Mesendoderm (in vitro differentiated cells): ENCODE results near the gene TMEM45B.

Source experiments
- DNase-seq: peaks from one replicate; pipeline ENCODE4 v3.0.0; 2013
- H2AK5ac ChIP-seq: 2 replicates; pipeline ENCODE4 v1.6.1; 2013; ENCODE audit warnings: low read length, inconsistent platforms
- H2BK120ac ChIP-seq: 2 replicates; pipeline ENCODE4 v1.6.1; 2013; ENCODE audit warnings: low read depth, mild to moderate bottlenecking, low read length, moderate library complexity, mixed read lengths
- H2BK15ac ChIP-seq: replicated peaks from 2 replicates; pipeline ENCODE4 v1.6.1; 2013; ENCODE audit warnings: low read depth, mild to moderate bottlenecking, moderate library complexity
- H2BK5ac ChIP-seq: 2 replicates; pipeline ENCODE4 v1.6.1; 2013; ENCODE audit warnings: low read length, inconsistent platforms
- H3K18ac ChIP-seq: 2 replicates; pipeline ENCODE4 v1.6.1; 2013; ENCODE audit warnings: mild to moderate bottlenecking, low read length, mixed read lengths
- H3K23ac ChIP-seq: one replicate; pipeline ENCODE4 v1.6.1; 2013; ENCODE audit warnings: low read length
- H3K27ac ChIP-seq: 2 replicates; pipeline ENCODE4 v1.5.1; 2013; ENCODE audit warnings: low read depth, mild to moderate bottlenecking, inconsistent platforms, low read length, moderate library complexity
- H3K27me3 ChIP-seq: 2 replicates; pipeline ENCODE4 v1.6.1; 2013; ENCODE audit warnings: low read length, control low read depth, mild to moderate bottlenecking, inconsistent platforms; ENCODE audit not compliant: insufficient read depth, poor library complexity
- H3K36me3 ChIP-seq: 2 replicates; pipeline ENCODE4 v1.6.1; 2013; ENCODE audit warnings: low read length, inconsistent platforms; ENCODE audit not compliant: control insufficient read depth, insufficient read depth
- H3K4ac ChIP-seq: one replicate; pipeline ENCODE4 v1.6.1; 2013; ENCODE audit warnings: low read depth, mild to moderate bottlenecking, low read length, moderate library complexity
- H3K4me1 ChIP-seq: 2 replicates; pipeline ENCODE4 v1.6.1; 2013; ENCODE audit warnings: low read depth, low read length, inconsistent platforms; ENCODE audit not compliant: control insufficient read depth
- H3K4me2 ChIP-seq: 2 replicates; pipeline ENCODE4 v1.6.1; 2013; ENCODE audit warnings: low read length
- H3K4me3 ChIP-seq: 2 replicates; pipeline ENCODE4 v1.5.1; 2013; ENCODE audit warnings: mild to moderate bottlenecking, low read length
- H3K56ac ChIP-seq: one replicate; pipeline ENCODE4 v1.6.1; 2013; ENCODE audit warnings: low read length
- H3K79me1 ChIP-seq: 2 replicates; pipeline ENCODE4 v1.6.1; 2013; ENCODE audit warnings: low read length, inconsistent platforms
- H3K79me2 ChIP-seq: 2 replicates; pipeline ENCODE4 v1.6.1; 2013; ENCODE audit warnings: mild to moderate bottlenecking, low read length; ENCODE audit not compliant: control insufficient read depth, insufficient read depth
- H3K9ac ChIP-seq: 2 replicates; pipeline ENCODE4 v1.6.1; 2013; ENCODE audit warnings: low read length, inconsistent platforms
- H4K5ac ChIP-seq: one replicate; pipeline ENCODE4 v1.6.1; 2013; ENCODE audit warnings: low read length
- H4K8ac ChIP-seq: one replicate; pipeline ENCODE4 v1.6.1; 2013; ENCODE audit warnings: low read depth, mild to moderate bottlenecking, control low read depth, low read length, moderate library complexity
- WGBS: extraction: QIAGEN DNeasy Blood & Tissue Kit; methylation state at CpG from one replicate; pipeline ENCODE4 v1.1.7; 2013; ENCODE audit warnings: low lambda C conversion rate, missing lambda C conversion rate; ENCODE audit not compliant: insufficient coverage; ENCODE audit errors: extremely low coverage; 5-methylcytosine and 5-hydroxymethylcytosine counted together

Gene TMEM45B

DNA sequence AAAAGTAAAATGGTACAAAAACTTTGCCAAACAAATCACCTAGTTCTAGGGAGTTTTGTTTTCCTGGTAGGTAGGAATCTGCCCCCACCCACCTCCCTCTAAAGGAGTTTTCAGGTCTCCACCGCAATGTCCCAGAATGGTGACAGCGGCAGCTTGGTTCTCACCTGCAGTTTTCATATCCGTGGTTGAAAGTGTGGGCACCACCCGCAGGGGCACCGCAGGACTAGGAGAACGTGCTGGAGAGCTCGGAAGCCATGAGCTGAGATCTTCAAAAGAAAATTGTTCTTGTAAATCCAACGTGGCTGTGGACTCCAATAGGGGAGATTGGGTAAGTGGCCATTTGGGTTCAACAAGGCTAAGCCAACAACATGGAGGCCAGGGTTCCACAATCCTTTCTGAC lies 68.9 kb downstream of the TMEM45B start:
- no peak overlapping the region for H3K4me3 ChIP-seq

DNA sequence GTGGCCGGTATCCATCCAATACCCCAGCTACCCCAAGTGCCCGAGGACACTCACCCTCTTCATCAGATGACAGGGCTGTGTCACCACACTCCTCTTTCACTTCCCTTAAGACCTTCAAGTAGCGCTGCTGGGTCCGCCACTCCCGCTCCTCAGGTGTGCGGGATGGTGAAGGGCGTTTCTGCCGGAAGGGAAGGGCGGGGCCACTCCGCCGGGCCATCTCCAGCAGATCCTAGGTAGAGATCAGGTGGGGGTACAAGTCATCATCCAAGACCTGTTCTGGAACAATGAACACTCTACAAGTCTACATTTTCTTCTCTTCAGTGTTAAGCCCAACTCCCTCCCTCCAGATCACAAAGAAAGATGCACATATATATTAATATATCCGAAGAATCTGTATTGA lies 69.7 kb downstream of the TMEM45B start:
- no peak overlapping the region for H3K4me2 ChIP-seq

More for the DNA sequence above, 68.9 kb downstream of the TMEM45B start:
- H3K56ac ChIP-seq = no peak overlapping the region
- H4K8ac ChIP-seq = no peak overlapping the region
- no peak for DNase-seq
- no peak overlapping the region for H3K9ac ChIP-seq
- no peaks in the 10 kb centered on the region for H3K27me3 ChIP-seq
- peaks cover 33% of the 10 kb centered on the region for H3K36me3 ChIP-seq
- no peak overlapping the region for H2BK120ac ChIP-seq
- no peak overlapping the region for H4K5ac ChIP-seq
- no peaks in the 10 kb centered on the region for H3K79me1 ChIP-seq
- H3K4me1 ChIP-seq = no peaks in the 10 kb centered on the region
- H3K23ac ChIP-seq = no peak overlapping the region
- no peak overlapping the region for H3K4ac ChIP-seq
- H3K4me2 ChIP-seq = no peak overlapping the region
- H3K79me2 ChIP-seq = no peaks in the 10 kb centered on the region
- no peak overlapping the region for H2BK15ac ChIP-seq
- H3K18ac ChIP-seq = no peak overlapping the region
- H3K27ac ChIP-seq = no peak overlapping the region
- no peak overlapping the region for H2BK5ac ChIP-seq
- no CpG with 5 or more reads among the region's 8 CpGs for WGBS
- no peak overlapping the region for H2AK5ac ChIP-seq

DNA sequence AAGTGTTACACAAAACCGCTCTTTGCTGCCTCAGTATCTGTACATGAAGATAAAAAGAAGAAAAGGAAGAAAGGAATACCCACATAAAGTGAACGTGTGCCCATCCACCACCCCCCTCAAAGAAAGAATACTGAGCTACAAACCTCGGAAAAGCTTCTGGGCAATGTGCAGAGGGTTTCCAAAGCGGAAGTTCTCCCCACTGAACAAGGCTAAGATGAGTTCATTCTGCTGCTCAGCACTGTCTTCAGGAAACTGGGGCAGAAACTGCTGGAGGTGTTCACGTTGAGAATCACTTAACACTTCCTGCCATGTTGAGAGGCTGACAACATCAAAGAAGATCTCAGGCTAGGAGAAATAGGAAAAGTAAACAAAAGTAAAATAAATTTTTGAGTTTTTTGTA lies 72.8 kb downstream of the TMEM45B start:
- Histone ChIP-seq H3K56ac (no peak overlapping the region), H4K8ac (no peak overlapping the region), H3K4me3 (no peak overlapping the region), H3K4ac (no peak overlapping the region), H2AK5ac (no peak overlapping the region), H4K5ac (no peak overlapping the region), H3K23ac (no peak overlapping the region), H3K79me1 (peaks cover 2% of the 10 kb centered on the region), H3K27me3 (no peaks in the 10 kb centered on the region), H3K4me1 (no peaks in the 10 kb centered on the region), H3K79me2 (no peaks in the 10 kb centered on the region), H3K18ac (no peak overlapping the region), H2BK5ac (no peak overlapping the region), H3K27ac (no peak overlapping the region), H3K9ac (no peak overlapping the region), H2BK15ac (no peak overlapping the region), H3K36me3 (peaks cover 28% of the 10 kb centered on the region), H2BK120ac (no peak overlapping the region), H3K4me2 (no peak overlapping the region)
- no peak for DNase-seq
- no CpG with 5 or more reads among the region's 5 CpGs for WGBS

More for the DNA sequence above, 69.7 kb downstream of the TMEM45B start:
- H2BK120ac ChIP-seq = no peak overlapping the region
- H3K27ac ChIP-seq = no peak overlapping the region
- no peaks in the 10 kb centered on the region for H3K79me1 ChIP-seq
- no peak overlapping the region for H2BK15ac ChIP-seq
- H3K9ac ChIP-seq = no peak overlapping the region
- no peak overlapping the region for H3K4me3 ChIP-seq
- no peak overlapping the region for H4K8ac ChIP-seq
- DNase-seq = no peak
- WGBS = no CpG with 5 or more reads among the region's 12 CpGs
- no peak overlapping the region for H2AK5ac ChIP-seq
- no peaks in the 10 kb centered on the region for H3K4me1 ChIP-seq
- no peak overlapping the region for H4K5ac ChIP-seq
- H3K79me2 ChIP-seq = no peaks in the 10 kb centered on the region
- no peak overlapping the region for H3K18ac ChIP-seq
- no peak overlapping the region for H3K56ac ChIP-seq
- H2BK5ac ChIP-seq = no peak overlapping the region
- no peaks in the 10 kb centered on the region for H3K27me3 ChIP-seq
- peaks cover 33% of the 10 kb centered on the region for H3K36me3 ChIP-seq
- H3K4ac ChIP-seq = no peak overlapping the region
- H3K23ac ChIP-seq = no peak overlapping the region

DNA sequence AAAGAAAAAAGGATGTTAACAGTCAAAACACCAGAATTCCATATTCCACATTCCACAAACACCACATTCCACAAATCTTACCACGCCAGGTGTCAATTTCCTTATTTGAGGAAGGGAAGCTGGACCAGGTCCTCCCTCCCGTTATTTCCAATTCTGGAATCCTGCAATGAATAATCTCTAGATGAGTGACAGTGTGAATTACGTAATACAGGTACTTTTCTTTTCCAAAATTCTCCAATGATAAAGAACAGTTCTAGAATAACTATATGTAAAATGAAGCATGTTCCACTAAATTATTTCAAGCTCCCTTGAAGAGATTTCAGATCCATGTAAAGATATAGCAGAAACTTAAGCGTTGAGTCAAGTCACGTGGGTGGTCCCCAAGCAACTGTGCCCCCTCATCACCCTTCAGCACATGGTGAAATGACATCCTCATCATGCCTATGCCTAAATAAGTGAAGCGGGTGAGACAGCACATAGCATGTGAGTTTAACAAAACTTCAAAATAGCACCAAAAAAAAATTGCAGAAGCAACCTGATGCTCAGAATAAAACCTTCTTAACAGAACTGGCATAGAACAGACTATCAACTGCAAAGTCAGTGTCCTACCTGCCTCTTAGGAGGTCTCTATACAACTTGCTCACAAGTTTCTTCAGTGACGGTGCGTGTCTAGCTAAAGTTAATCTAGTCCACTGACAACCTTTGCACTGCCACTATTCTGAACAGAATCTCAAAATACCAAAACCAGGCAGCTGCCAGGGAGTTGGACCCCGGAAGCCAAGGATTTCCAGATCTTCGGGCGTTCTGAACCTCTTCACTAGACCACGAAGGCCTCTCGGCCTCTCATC lies 78.9 kb downstream of the TMEM45B start:
- Histone ChIP-seq H2BK5ac (no peak overlapping the region), H3K27me3 (no peaks in the 10 kb centered on the region), H2BK15ac (no peak overlapping the region), H2BK120ac (no peak overlapping the region), H3K4me1 (no peaks in the 10 kb centered on the region), H3K4ac (no peak overlapping the region), H3K79me2 (peaks cover 14% of the 10 kb centered on the region), H3K23ac (no peak overlapping the region), H4K8ac (no peak overlapping the region), H3K27ac (no peak overlapping the region), H3K4me3 (peak overlapping the region; percentile 95), H3K18ac (peak overlapping the region; percentile 53), H2AK5ac (no peak overlapping the region), H3K9ac (peak overlapping the region; percentile 90), H3K4me2 (peak overlapping the region; percentile 90), H3K56ac (peak overlapping the region; percentile 95), H3K36me3 (peaks cover 2% of the 10 kb centered on the region), H4K5ac (no peak overlapping the region), H3K79me1 (peaks cover 10% of the 10 kb centered on the region)
- no CpG with 5 or more reads among the region's 13 CpGs for WGBS
- no peak for DNase-seq

DNA sequence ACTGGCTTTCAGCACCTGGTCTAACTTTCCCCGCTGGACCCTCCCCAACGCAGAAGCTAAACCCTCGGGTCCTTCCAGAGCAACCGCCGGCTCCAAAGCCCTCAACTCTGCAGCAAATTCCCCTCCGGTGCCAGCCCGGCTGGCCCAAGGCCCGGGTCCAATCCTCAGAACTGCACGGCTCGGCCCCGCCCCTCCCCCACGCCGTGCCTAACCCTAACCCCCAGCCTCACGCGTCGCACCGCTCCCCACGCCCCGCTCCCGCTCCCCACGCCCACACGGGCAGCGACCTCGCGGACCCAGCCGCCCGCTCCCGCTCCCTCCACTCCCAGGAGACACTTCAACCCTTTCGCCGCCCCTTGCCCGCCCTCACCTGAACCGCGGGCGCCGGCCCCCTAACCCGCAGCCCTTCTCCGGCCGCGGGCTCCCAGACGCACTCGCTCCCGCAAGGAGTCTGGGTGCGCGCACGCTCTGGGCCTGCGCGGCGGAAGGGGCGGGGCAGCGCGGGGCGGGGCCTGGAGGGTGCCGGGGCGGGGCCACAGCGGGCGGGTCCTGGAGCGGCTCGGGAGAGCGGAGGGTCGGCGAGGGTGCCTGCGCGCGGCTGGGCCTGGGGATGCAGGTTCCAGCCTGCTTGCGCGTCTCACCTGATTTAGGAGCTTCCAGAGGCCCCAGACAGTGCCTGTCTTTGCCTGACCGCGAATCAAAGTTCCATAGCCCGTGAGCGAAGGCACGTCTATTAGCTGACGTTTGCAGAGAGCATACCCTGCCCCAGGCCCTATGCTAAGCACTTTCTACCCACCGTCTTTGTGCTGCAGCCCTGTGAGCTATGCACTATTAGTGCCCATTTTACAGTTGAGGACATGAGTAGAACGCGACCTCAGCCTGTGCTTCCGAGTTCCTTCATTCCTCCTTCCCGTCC lies 79.7 kb downstream of the TMEM45B start, which contains the start of gene NFRKB:
Gene NFRKB, minus strand, starts transcription at position 453 of the 916 bp plus-strand sequence. CDS start 2,729 bp downstream, outside the sequence.
- H3K27ac ChIP-seq = peak within 1 kb of the TSS; percentile 58
- H3K4me2 ChIP-seq = peak within 1 kb of the TSS; percentile 90
- H4K5ac ChIP-seq = no peak within 1 kb of the TSS
- peak within 1 kb of the TSS; percentile 90 for H3K9ac ChIP-seq
- H2BK5ac ChIP-seq = peak within 1 kb of the TSS; percentile 31
- no peak within 1 kb of the TSS for H4K8ac ChIP-seq
- H3K79me2 ChIP-seq = peaks cover 14% of the 10 kb centered on the region
- H3K36me3 ChIP-seq = no peaks in the 10 kb centered on the region
- no peak within 1 kb of the TSS for H3K4ac ChIP-seq
- no peaks in the 10 kb centered on the region for H3K27me3 ChIP-seq
- WGBS = no CpG with 5 or more reads among the region's 77 CpGs
- H3K4me3 ChIP-seq = peak within 1 kb of the TSS; percentile 95
- no peak within 1 kb of the TSS for H2BK15ac ChIP-seq
- peak within 1 kb of the TSS; percentile 53 for H3K18ac ChIP-seq
- DNase-seq = peak; percentile 93
- H3K56ac ChIP-seq = peak within 1 kb of the TSS; percentile 95
- H3K4me1 ChIP-seq = no peaks in the 10 kb centered on the region
- H2AK5ac ChIP-seq = no peak within 1 kb of the TSS
- peaks cover 10% of the 10 kb centered on the region for H3K79me1 ChIP-seq
- H3K23ac ChIP-seq = no peak within 1 kb of the TSS
- H2BK120ac ChIP-seq = no peak within 1 kb of the TSS
